ENCODE measurements around the gene CYP2A6.

Gene CYP2A6

DNA sequence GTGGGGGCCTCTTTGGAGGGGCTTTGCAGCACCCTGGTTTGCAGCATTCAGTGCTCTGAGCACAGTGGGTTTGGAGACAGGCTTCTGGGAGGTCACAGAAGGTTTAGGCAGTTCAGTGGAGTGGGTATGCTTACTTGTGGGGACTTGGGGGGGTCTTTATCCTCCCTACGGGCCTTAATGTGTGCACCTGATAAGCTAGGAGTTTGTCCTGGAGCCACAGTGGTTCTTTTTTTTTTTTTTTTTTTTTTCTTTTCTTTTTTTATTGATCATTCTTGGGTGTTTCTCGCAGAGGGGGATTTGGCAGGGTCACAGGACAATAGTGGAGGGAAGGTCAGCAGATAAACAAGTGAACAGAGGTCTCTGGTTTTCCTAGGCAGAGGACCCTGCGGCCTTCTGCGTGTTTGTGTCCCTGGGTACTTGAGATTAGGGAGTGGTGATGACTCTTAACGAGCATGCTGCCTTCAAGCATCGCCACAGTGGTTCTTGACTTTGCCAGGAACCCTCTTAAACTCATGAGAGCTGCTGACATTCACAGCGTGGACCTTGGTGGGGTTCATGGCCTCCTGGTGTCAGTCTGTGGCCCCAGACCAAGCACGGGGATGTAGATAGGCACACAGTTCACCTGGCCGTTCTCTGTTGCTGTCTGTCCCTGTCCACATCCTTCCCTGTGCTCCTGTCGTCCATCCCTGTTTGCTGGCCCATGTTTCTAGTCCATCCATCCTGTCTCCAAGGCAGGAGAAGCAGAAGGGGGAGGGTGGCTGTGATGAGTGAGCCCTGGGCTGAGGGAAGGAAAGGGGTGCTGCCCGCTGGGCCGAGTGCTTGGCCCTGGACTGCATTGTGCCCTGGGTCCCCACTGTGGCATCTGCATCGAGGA is 48.6 kb downstream of the CYP2A6 start:
- DNase-seq, result no peak

DNA sequence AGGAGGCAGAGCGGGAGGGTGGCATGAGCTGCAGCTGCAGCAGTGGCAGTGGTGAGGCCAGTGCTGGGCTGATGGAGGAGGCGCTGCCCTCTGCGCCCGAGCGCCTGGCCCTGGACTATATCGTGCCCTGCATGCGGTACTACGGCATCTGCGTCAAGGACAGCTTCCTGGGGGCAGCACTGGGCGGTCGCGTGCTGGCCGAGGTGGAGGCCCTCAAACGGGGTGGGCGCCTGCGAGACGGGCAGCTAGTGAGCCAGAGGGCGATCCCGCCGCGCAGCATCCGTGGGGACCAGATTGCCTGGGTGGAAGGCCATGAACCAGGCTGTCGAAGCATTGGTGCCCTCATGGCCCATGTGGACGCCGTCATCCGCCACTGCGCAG is 49.3 kb downstream of the CYP2A6 start:
- no peak for DNase-seq

DNA sequence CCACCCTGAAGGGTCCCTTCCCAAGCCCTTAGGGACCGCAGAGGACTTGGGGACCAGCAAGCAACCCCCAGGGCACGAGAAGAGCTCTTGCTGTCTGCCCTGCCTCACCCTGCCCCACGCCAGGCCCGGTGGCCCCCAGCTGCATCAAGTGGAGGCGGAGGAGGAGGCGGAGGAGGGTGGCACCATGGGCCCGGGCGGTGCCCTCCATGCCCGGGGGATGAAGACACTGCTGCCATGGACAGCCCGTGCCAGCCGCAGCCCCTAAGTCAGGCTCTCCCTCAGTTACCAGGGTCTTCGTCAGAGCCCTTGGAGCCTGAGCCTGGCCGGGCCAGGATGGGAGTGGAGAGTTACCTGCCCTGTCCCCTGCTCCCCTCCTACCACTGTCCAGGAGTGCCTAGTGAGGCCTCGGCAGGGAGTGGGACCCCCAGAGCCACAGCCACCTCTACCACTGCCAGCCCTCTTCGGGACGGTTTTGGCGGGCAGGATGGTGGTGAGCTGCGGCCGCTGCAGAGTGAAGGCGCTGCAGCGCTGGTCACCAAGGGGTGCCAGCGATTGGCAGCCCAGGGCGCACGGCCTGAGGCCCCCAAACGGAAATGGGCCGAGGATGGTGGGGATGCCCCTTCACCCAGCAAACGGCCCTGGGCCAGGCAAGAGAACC is 49.8 kb downstream of the CYP2A6 start:
- no peak for DNase-seq

GRCh38 chr19:40799558-40800338 is 50.5 kb downstream of the CYP2A6 start:
- DNase-seq, result no peak

GRCh38 chr19:40798683-40799557 is 51.3 kb downstream of the CYP2A6 start, which contains the start of gene EGLN2:
TSS of gene EGLN2 (plus strand) at chr19:40799191. CDS start at chr19:40800573, 1,382 bp downstream.
- peak; percentile 99 to 100 (median 100) for DNase-seq

DNA sequence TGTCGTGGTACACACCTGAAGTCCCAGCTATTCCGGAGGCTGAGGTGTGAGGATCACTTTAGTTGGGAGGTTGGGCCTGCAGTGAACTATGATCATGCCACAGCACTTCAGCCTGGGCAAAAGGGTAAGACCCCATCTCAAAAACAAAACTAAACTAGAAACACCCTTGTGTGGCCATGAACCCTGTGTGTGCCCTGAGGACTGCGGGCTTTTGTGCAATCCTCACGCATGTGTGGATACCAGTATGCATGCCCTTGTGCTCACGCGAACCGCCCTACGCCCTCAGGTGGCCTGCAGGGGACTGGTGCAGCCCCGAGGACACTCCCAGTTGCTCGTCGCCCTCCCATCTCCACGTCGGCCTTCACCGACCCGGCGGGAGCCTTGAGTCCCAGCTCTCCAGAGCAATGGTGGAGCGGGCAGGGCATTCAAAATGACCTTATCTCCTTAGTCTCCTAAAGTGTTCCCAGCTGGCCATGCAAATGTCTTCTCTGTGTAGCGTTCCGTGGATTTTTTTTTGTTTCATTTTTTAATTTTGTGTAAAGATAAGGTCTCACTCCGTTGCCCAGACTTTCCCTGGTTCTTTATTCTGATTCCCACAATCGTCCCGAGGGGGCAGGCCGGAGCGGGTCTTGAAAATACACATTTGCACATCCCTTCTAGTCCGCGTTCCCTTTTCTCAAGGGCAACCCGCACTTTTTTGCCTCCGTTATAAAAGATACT is 52.1 kb downstream of the CYP2A6 start:
- peak in 2 of 4 experiments; percentile 56 to 62 for DNase-seq

DNA sequence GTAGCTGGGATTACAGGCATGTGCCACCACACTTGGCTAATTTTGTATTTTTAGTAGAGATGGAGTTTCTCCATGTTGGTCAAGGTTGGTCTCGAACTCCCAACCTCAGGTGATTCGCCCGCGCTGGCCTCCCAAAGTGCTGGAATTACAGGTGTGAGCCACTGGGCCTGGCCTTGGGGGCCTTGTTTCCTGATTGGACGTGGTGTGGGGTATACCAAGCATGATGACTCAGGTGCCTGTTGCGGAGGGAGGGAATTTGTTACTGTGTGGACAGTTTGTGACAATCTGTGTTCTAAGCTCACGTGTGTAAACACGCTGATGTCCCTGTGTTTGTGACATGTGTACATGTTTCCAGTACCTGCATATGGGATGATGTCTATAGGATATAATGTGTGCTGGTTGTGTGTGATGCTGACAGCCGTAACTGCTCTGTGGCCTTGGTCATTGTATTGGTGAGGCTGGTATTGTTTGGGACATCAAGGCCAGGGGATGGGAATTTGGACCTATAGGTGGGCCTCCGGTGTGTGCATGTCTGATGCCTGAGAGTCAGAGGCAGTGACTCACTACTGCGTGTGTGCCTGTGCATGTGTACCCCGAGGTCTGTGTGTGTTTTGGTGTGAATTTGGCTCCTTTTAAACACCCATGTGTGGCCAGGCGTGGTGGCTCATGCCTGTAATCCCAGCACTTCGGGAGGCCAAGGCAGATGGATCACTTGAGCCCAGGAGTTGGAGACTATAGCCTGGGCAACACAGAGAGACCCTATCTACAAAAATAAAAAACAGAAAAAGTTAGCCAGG is 52.9 kb downstream of the CYP2A6 start:
- no peak for DNase-seq

All from activated naive CD4-positive, alpha-beta T cell (primary cell).